K562 (cell line): Measurements from ENCODE around the gene DLGAP1. TPM values are rescaled to one million over a fixed set of nuclear protein-coding genes. Genes with fewer than 3 reads are reported as not detected.

Experiments used
- DPF2 ChIP-seq: fragments of 450-650 bp; IDR thresholded peaks from 2 replicates; pipeline ENCODE4 v1.6.1; 2016
- EP400 ChIP-seq: fragments of 450-650 bp; IDR thresholded peaks from 2 replicates; pipeline ENCODE4 v1.6.1; 2017; ENCODE audit warnings: antibody characterized with exemption, mild to moderate bottlenecking, moderate library complexity
- HNRNPK ChIP-seq: fragments of 200-400 bp; formaldehyde crosslinking; IDR thresholded peaks from one replicate; pipeline ENCODE4 v1.6.1; 2018; ENCODE audit warnings: mild to moderate bottlenecking, low read depth, low read length; ENCODE audit not compliant: poor library complexity, severe bottlenecking
- HOXB6 ChIP-seq: fragments of 250-450 bp; sonication (Bioruptor Pico); IDR thresholded peaks from 2 replicates; pipeline ENCODE4 v1.5.1; 2022; ENCODE audit warnings: mild to moderate bottlenecking, borderline replicate concordance
- ILF3 ChIP-seq: fragments of 450-650 bp; IDR thresholded peaks from 2 replicates; pipeline ENCODE4 v1.6.1; 2018; ENCODE audit warnings: antibody characterized with exemption, mild to moderate bottlenecking, moderate library complexity, borderline replicate concordance
- MYC ChIP-seq, 2 experiments: fragments of 250-450 bp in 1 of 2; sonication (Bioruptor Pico) in 1 of 2; IDR thresholded peaks; 2 replicates each; pipeline versions ENCODE4 v1.5.1 to v1.6.1; 2012 to 2021; ENCODE audit warnings: low read depth in 2 of 2, borderline replicate concordance in 1 of 2, improper control_type of control experiment in 1 of 2, low read length in 1 of 2, mild to moderate bottlenecking in 1 of 2, moderate library complexity in 1 of 2
- MYNN ChIP-seq, 2 experiments: sonication (generic); formaldehyde crosslinking in 1 of 2; IDR thresholded peaks; 2 replicates each; pipeline versions ENCODE4 v1.5.0 to v1.6.1; 2016 to 2020; ENCODE audit warnings: antibody characterized with exemption in 1 of 2, missing genetic modification reagents in 1 of 2
- NFRKB ChIP-seq: fragments of 450-650 bp; IDR thresholded peaks from 2 replicates; pipeline ENCODE4 v1.6.1; 2016; ENCODE audit warnings: low read depth
- OTX1 ChIP-seq: fragments of 450-650 bp; formaldehyde crosslinking; IDR thresholded peaks from 2 replicates; pipeline ENCODE4 v1.4.0; 2022; ENCODE audit warnings: mild to moderate bottlenecking
- SAP30 ChIP-seq: fragments of 200-600 bp; sonication (generic); IDR thresholded peaks from 2 replicates; pipeline ENCODE4 v1.6.1; 2012; ENCODE audit warnings: borderline replicate concordance, low read depth, mild to moderate bottlenecking, moderate library complexity, low read length, control low read depth, inconsistent platforms; ENCODE audit not compliant: insufficient read depth, poor library complexity, severe bottlenecking
- STAG1 ChIP-seq: sonication (generic); formaldehyde crosslinking; IDR thresholded peaks from 2 replicates; pipeline ENCODE4 v1.5.0; 2020; ENCODE audit warnings: missing genetic modification reagents, borderline replicate concordance
- TAF1 ChIP-seq: IDR thresholded peaks from 2 replicates; pipeline ENCODE4 v1.6.1; 2011; ENCODE audit warnings: mild to moderate bottlenecking, low read length, moderate library complexity; ENCODE audit not compliant: insufficient read depth, control insufficient read depth, severe bottlenecking; ENCODE audit errors: extremely low read depth
- TGIF2 ChIP-seq: sonication (generic); formaldehyde crosslinking; IDR thresholded peaks from 2 replicates; pipeline ENCODE4 v1.8.1; 2022; ENCODE audit warnings: mild to moderate bottlenecking, missing genetic modification reagents, moderate library complexity
- ZEB2 ChIP-seq: fragments of 450-650 bp; IDR thresholded peaks from 2 replicates; pipeline ENCODE4 v1.6.1; 2016
- ZNF165 ChIP-seq: fragments of 250-450 bp; sonication (Bioruptor Pico); IDR thresholded peaks from 2 replicates; pipeline ENCODE4 v1.4.0; 2020; ENCODE audit warnings: borderline replicate concordance
- ZNF707 ChIP-seq: fragments of 250-450 bp; sonication (Bioruptor Pico); conservative IDR thresholded peaks from 2 replicates; pipeline ENCODE4 v1.8.0; 2022; ENCODE audit warnings: inconsistent platforms, mild to moderate bottlenecking, moderate library complexity
- ZNF77 ChIP-seq: fragments of 250-450 bp; sonication (Bioruptor Pico); IDR thresholded peaks from 2 replicates; pipeline ENCODE4 v1.5.0; 2020
- polyA plus RNA-seq, 8 experiments: library from polyadenylated mRNA; depleted of rRNA in 4 of 8; stranded (reverse) in 5 of 8; unstranded in 3 of 8; fragments of >200 nt; fragmentation: Nextera tagmentation in 2 of 8; fragmentation: Illumina TruSeq in 1 of 8; extraction: Ambion mirVana in 2 of 8; extraction: Trizol in 1 of 8; gene quantifications; 2 replicates each; pipeline versions ENCODE4 v1.2.1 to v1.2.3, GENCODE V29; 2011 to 2014; ENCODE audit warnings: inconsistent platforms in 1 of 8, missing spikeins in 1 of 8
- total RNA-seq, 7 experiments: library from RNA; depleted of rRNA in 6 of 7; stranded (reverse); fragments of >200 nt in 6 of 7; fragmentation: Illumina TruSeq in 2 of 7; extraction: Trizol in 2 of 7; gene quantifications; 2 replicates each; pipeline versions ENCODE4 v1.2.1 to v1.2.3, GENCODE V29; 2011 to 2021; ENCODE audit warnings: low replicate concordance in 1 of 7
- TF ChIP-seq, protein P1 (sequence below): sonication (generic); formaldehyde crosslinking; IDR thresholded peaks from 2 replicates; pipeline ENCODE4 v1.8.1; 2023; ENCODE audit warnings: mild to moderate bottlenecking, missing genetic modification reagents
- TF ChIP-seq, protein P2 (sequence below): fragments of 200-800 bp; sonication (Bioruptor generic); IDR thresholded peaks from 2 replicates; pipeline ENCODE4 v1.6.1; 2016; ENCODE audit warnings: missing genetic modification characterization, missing compliant biosample characterization
- TF ChIP-seq, protein P3 (sequence below): fragments of 450-650 bp; IDR thresholded peaks from 2 replicates; pipeline ENCODE4 v1.6.1; 2014; ENCODE audit warnings: low read depth, mild to moderate bottlenecking, moderate library complexity, borderline replicate concordance

Gene DLGAP1
- total and polyA plus RNA-seq, 9 of the 15 experiments (the other 6 are each of a cell fraction or from before 2014, with no cell fraction given): 0.04 to 0.22 (median 0.08) TPM

DNA sequence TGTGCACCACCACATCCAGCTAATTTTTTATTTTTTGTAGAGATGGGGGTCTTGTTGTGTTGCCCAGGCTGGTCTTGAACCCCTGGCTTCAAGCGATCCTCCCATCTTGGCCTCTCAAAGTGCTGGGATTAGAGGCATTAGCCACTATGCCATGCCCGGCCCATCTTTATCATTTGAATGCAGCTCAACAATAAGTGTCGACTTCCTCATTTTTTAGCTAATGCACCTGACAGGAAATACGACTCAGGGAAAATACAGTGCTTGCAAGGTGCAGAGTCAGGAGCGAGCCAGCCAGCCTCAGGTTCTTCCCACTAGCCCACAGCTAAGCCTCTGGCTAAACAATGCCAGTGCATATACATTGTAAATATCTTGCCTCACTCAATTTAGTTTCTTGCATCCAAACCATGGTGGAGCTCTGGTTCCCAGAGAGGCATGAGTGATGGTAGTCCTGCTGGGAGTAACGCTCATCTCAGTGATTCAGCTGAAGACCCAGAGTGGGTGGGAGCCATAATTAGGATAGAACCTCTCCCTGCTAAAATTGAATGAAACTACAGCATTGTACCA is 870.1 kb downstream of the DLGAP1 start (continued):
- TF ChIP-seq ILF3 (no peak), NFRKB (no peak), DPF2 (0 out of 2 replicates have a peak, but pooled peaks have one; percentile 8), HOXB6 (CRISPR knock-in tag) (no peak), SAP30 (no peak), MYC (IDR thresholded peaks at IDR 0.05; ENCODE audit: low read depth, low read length) (0 out of 2 replicates have a peak, but pooled peaks have one; percentile 21), MYC (CRISPR knock-in tag; IDR thresholded peaks at IDR 0.05; ENCODE audit: borderline replicate concordance, low read depth) (0 out of 2 replicates have a peak, but pooled peaks have one; percentile 11), ZNF707 (CRISPR knock-in tag) (no peak), EP400 (no peak), TGIF2 (CRISPR knock-in tag) (no peak), TAF1 (no peak), OTX1 (CRISPR knock-in tag) (no peak), STAG1 (CRISPR knock-in tag) (no peak), MYNN (IDR thresholded peaks at IDR 0.05) (no peak), MYNN (CRISPR knock-in tag; IDR thresholded peaks at IDR 0.05) (no peak), ZNF77 (CRISPR knock-in tag) (no peak), HNRNPK (no peak), ZEB2 (peak; percentile 92), ZNF165 (no peak)
- TF ChIP-seq, protein P1, sequence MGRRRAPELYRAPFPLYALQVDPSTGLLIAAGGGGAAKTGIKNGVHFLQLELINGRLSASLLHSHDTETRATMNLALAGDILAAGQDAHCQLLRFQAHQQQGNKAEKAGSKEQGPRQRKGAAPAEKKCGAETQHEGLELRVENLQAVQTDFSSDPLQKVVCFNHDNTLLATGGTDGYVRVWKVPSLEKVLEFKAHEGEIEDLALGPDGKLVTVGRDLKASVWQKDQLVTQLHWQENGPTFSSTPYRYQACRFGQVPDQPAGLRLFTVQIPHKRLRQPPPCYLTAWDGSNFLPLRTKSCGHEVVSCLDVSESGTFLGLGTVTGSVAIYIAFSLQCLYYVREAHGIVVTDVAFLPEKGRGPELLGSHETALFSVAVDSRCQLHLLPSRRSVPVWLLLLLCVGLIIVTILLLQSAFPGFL: no peak
- TF ChIP-seq, protein P2, sequence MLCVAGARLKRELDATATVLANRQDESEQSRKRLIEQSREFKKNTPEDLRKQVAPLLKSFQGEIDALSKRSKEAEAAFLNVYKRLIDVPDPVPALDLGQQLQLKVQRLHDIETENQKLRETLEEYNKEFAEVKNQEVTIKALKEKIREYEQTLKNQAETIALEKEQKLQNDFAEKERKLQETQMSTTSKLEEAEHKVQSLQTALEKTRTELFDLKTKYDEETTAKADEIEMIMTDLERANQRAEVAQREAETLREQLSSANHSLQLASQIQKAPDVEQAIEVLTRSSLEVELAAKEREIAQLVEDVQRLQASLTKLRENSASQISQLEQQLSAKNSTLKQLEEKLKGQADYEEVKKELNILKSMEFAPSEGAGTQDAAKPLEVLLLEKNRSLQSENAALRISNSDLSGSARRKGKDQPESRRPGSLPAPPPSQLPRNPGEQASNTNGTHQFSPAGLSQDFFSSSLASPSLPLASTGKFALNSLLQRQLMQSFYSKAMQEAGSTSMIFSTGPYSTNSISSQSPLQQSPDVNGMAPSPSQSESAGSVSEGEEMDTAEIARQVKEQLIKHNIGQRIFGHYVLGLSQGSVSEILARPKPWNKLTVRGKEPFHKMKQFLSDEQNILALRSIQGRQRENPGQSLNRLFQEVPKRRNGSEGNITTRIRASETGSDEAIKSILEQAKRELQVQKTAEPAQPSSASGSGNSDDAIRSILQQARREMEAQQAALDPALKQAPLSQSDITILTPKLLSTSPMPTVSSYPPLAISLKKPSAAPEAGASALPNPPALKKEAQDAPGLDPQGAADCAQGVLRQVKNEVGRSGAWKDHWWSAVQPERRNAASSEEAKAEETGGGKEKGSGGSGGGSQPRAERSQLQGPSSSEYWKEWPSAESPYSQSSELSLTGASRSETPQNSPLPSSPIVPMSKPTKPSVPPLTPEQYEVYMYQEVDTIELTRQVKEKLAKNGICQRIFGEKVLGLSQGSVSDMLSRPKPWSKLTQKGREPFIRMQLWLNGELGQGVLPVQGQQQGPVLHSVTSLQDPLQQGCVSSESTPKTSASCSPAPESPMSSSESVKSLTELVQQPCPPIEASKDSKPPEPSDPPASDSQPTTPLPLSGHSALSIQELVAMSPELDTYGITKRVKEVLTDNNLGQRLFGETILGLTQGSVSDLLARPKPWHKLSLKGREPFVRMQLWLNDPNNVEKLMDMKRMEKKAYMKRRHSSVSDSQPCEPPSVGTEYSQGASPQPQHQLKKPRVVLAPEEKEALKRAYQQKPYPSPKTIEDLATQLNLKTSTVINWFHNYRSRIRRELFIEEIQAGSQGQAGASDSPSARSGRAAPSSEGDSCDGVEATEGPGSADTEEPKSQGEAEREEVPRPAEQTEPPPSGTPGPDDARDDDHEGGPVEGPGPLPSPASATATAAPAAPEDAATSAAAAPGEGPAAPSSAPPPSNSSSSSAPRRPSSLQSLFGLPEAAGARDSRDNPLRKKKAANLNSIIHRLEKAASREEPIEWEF (CRISPR knock-in tag): no peak; the same call in 1 of the 2 replicates
- TF ChIP-seq, protein P3, sequence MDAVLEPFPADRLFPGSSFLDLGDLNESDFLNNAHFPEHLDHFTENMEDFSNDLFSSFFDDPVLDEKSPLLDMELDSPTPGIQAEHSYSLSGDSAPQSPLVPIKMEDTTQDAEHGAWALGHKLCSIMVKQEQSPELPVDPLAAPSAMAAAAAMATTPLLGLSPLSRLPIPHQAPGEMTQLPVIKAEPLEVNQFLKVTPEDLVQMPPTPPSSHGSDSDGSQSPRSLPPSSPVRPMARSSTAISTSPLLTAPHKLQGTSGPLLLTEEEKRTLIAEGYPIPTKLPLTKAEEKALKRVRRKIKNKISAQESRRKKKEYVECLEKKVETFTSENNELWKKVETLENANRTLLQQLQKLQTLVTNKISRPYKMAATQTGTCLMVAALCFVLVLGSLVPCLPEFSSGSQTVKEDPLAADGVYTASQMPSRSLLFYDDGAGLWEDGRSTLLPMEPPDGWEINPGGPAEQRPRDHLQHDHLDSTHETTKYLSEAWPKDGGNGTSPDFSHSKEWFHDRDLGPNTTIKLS: 0 out of 2 replicates have a peak, but pooled peaks have one; percentile 25
